Activated naive CD4-positive, alpha-beta T cell (primary cell): ENCODE data around the gene ASB2.

Experiments
- DNase-seq, 4 experiments: peaks; one replicate each; lab custom pipeline; 2025; lab: John Stamatoyannopoulos, UW

Gene ASB2

GRCh38 chr14:93906341-93907329 is 69.7 kb downstream of the ASB2 start:
- DNase-seq, result peak in 1 of 4 experiments; percentile 6

DNA sequence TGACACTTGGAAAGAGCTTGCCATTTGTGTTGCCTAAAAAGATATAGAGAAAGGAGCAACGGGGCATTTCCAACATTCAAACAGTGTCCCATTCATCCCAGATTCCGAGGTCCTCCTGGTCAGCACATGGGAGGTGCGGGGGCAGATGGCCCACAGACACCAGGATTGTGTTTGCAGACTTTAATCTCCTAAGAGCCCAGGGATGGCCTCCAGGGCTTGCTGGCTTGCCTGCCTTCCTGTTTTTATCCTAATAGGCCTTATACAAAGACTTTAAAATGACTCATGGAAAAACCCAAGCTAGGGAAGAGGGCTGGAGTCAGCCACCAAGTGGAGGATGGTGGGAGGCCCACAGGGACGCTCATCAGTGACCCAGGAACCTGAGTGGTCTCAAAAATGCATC is 70.7 kb downstream of the ASB2 start:
- no peak for DNase-seq

DNA sequence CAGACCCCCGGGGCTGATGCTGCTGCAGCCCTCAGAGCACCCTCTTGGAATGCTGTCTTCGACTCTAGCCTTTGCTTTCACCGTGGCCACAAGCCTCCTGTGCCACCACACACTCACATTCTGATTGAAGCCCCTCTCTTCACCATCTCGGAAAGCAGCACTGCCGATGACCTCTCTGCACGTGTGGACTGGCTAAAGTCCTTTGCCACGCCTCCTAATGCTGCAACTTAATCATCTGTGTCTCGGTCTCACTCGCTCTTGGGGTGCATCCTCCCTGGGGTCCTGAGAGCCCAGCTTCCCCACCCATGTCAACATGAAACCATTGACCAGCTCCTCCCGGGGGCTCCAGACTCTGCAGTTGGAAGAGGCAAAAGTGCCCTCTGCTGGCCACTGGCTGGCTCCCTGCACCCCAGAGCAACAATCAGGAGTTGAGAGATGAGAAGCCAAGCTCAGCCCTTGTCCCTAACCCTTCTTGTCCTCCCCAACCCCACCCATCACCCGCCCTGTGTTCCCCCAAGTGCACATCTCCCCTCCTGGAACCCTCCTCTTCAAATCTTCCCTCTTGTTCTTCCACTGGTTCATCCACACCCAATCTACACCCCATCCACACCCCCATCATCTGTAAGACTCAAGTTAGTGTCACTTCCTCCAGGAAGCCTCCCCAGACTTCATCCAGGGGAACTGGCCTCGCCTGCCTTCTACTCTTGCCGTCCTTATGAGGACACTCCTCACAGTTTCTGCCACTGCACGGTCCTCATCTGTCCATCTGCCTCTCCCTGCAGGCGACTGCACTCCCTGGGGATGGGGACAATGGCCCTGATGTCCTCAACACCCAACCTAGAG is 72.8 kb downstream of the ASB2 start:
- DNase-seq, result no peak

GRCh38 chr14:93902619-93903307 is 73.6 kb downstream of the ASB2 start:
- no peak for DNase-seq

DNA sequence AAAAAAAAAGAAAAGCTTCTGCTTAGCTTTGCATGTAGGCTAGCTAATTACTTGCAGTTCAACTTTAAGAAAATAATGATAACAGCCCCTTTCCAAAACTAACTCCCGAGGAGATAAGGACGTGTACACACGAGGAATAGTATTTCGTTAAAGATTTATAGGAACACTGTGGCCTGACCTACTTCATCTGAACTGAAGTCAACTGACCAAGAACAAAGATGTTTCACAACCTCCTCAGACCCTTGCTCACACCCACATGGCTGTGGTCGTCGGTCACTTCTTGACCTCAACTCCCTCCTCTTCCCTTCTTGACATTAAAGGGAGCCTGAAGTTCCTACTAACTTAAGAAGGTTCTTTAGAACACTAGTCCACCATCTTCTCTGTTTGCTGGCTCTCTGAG is 74.6 kb downstream of the ASB2 start:
- DNase-seq, result no peak

DNA sequence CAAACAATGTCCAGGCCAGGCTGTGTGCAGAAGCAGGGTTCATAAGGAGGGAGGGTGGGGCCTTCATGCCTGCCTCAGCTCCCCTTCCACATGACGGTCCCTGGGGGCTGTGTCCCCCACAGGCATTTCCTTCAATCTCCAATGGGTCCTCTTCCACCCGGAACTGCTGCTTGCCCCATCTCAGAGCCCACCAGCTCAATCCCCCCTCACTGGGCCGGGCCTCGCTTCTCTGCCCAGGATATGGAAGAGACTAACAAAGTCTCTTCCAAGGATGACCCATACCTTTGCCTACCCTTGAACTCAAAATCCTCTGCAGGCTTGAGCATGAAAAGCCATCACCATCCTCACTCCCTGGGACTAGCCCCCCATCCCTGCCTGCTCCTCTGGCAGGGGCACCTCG is 77.6 kb downstream of the ASB2 start:
- DNase-seq, result no peak

DNA sequence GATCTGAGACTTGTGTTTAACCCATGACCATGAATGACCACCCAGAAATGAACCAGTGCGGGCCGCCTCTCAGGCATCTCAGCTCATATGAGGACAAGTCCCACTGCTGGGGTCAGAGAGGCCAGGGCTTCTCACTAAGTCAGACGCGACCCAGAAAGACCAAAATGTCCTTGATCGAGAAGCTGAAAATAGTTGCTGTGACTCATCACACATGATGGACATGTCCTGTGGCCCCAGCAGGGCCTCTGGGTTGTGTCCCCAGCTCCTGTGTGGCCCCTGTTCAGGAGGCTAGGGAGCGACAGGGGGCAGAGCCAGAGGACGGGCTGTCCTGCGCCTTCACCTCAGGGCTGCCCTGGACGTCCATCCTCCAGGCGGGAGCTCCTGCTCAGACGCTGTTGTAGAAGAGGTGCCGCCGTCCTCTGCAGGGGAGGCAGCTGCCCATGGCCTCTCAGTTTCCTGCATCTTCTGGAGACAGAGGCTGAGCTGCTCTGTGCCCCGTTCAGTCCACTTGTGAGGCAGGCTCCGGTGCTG is 78.2 kb downstream of the ASB2 start:
- no peak for DNase-seq

GRCh38 chr14:93897476-93897845 is 78.9 kb downstream of the ASB2 start:
- DNase-seq, result no peak

GRCh38 chr14:93895023-93895604 is 81.3 kb downstream of the ASB2 start:
- DNase-seq, result no peak

DNA sequence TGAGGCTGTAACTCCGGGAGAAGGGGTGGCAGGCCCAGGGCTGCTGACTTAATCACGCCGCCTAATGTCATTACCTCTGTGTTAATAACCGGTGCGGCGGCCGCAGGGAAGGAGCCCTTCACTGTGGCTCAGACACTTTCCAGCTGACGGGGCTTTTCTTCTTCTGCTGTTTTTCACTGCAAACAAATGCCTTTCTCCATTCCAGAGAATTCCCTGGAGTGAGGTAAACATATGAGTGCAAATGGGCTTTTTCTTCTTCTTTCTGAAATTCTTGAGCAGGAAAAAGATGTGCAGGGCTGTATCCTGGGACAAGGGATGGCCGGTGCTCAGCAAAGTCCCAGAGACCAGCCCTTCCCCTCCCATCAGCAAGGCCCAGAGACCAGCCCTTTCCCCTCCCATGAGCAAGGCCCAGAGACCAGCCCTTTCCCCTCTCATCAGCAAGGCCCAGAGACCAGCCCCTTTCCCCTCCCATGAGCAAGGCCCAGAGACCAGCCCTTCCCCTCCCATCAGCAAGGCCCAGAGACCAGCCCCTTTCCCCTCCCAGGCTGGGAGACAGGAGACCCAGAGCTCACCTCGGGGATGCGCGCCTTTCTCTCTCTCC is 82.6 kb downstream of the ASB2 start:
- DNase-seq, result no peak

GRCh38 chr14:93892923-93893558 is 83.3 kb downstream of the ASB2 start:
- DNase-seq, result peak; percentile 58 to 68 (median 63)

- no peak for DNase-seq
Measured at GRCh38 chr14:93892505-93892839, 83.9 kb downstream of the ASB2 start.

DNA sequence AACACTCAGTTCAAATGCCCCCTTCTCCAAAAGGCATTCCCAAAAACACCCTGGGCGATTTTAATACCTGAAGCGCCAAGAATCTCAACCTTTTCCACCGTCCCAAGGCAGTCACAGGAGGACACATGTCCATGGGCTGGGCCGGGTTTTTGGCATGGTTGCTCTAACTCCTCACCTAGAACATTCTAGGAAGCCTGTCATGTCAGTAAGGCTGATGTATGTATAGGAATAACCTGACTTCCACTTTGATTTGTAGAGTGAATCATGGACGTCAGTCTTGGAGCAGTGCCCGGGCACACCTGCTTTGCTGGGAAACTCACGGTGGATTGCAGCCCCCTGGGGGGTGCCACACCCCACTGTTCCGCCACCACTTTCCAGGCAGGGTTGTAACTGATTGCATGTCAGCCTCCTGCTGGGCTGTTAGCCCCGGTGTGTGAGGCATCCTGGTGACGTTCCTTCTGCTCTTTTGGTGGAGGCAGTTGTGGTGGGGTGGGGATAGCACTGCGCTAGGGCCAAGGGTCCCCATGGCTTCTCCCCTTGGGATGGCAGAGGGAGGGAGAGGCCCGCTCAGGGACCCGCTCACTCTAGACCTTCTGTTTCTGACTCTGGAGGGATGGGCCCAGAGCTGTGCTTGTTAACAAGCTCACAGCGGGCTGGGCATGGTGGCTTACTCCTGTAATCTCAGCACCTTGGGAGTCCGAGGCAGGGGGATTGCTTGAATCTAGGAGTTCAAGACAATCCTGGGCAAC is 84.4 kb downstream of the ASB2 start:
- DNase-seq, result no peak

DNA sequence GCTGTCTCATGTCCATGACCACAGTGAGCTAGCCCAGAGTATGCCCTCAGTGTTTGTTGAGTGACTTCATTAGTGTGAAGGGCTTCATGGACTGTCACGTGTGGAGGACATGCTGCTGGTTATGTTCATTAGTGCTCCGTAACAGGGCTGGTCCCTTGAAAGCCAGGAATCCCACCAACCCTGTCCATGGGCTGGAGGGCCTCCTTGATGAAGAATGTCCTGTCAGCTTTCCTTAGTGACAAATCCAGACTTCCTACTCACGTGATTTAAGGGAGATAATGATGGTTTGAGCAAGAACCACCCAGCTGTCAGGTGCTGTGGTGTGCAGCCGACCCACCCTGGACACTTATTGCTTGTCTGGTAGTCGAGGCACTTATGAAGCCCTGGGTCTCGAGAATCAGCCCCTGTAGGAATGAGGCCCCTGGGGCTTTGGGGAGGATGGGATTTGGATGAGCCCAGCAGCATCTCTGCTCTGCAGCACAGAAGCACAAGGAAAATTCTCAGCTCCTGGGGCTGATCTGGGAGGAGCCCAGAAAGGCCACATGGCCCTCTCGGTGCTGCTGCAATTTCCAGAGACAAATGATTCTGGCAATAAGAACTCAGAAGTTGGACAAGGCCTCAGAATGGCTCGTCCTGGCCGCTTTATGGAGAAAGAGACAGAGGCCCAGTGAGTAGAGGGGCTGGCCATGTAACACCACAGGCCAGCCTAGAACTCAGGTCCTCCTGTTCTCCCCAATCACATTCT is 86.5 kb downstream of the ASB2 start:
- no peak for DNase-seq

DNA sequence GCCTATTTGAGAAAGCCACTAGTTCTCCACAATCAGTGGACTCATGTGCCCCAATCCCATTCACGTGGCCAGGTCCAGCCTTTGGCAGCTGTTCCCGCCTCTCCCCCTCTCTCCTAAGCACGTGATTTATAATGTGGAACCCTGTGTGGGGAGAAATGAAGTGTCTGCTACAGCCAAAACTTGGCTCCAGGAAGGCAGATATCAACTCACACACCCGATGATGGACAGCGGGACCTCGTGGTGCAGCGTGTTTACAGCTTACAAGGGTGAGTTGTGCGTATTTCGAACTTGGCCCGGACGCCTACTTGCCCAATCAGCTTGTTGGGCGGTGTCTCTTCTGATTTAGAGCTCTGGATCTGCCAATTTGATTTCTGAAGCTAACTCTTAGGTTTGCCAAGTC is 87.4 kb downstream of the ASB2 start:
- no peak for DNase-seq

DNA sequence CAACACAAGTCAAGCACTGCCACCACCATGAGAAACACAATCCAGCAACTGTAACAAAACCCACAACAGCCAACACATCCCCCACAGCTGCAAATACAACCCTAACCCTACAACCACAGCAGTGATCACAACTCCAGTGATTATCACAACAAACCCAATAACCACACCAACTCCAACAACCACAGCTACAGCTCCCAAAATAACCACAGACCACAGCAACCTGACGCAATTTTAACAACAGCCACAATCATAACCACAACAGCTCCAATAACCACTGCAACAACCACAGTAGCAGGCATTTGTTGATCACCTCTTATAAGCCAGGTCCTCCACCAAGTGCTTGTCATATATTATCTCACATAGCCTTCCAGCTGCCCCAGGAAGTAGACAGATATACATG is 91.4 kb downstream of the ASB2 start:
- DNase-seq, result no peak
